HepG2 (cell line): ENCODE data around the gene NOTCH3. TPM values are rescaled to one million over a fixed set of nuclear protein-coding genes. Genes with fewer than 3 reads are reported as not detected.

ENCODE experiments used
- ATF1 ChIP-seq: IDR thresholded peaks from 2 replicates; pipeline ENCODE4 v1.6.1; 2016; ENCODE audit warnings: mild to moderate bottlenecking, control low read depth
- CENPT ChIP-seq: sonication (generic); formaldehyde crosslinking; IDR thresholded peaks from 2 replicates; pipeline ENCODE4 v1.8.0; 2022; ENCODE audit warnings: low read depth, mild to moderate bottlenecking, moderate library complexity, missing genetic modification reagents
- E2F5 ChIP-seq: sonication (generic); formaldehyde crosslinking; conservative IDR thresholded peaks from 2 replicates; pipeline ENCODE4 v1.4.0; 2020; ENCODE audit warnings: missing genetic modification reagents
- GPN1 ChIP-seq: sonication (generic); formaldehyde crosslinking; IDR thresholded peaks from 2 replicates; pipeline ENCODE4 v1.5.1; 2020; ENCODE audit warnings: missing genetic modification reagents, borderline replicate concordance
- HIC2 ChIP-seq: sonication (generic); formaldehyde crosslinking; IDR thresholded peaks from 2 replicates; pipeline ENCODE4 v1.9.0; 2022; ENCODE audit warnings: low read depth, missing genetic modification reagents
- LCORL ChIP-seq, 2 experiments: fragments of 450-650 bp in 1 of 2; sonication (generic) in 1 of 2; formaldehyde crosslinking in 1 of 2; IDR thresholded peaks; 2 replicates each; pipeline versions ENCODE4 v1.5.0 to v1.6.1; 2017 to 2020; ENCODE audit warnings: antibody characterized with exemption in 1 of 2, missing genetic modification reagents in 1 of 2
- MAF1 ChIP-seq: sonication (generic); formaldehyde crosslinking; IDR thresholded peaks from 2 replicates; pipeline ENCODE4 v1.5.0; 2020; ENCODE audit warnings: missing genetic modification reagents, borderline replicate concordance
- MEIS2 ChIP-seq: sonication (generic); formaldehyde crosslinking; IDR thresholded peaks from 2 replicates; pipeline ENCODE4 v1.9.0; 2021; ENCODE audit warnings: mild to moderate bottlenecking, missing genetic modification reagents
- ONECUT2 ChIP-seq: sonication (generic); formaldehyde crosslinking; IDR thresholded peaks from 2 replicates; pipeline ENCODE4 v1.4.0; 2020; ENCODE audit warnings: missing genetic modification reagents
- PBX3 ChIP-seq: sonication (generic); formaldehyde crosslinking; IDR thresholded peaks from 2 replicates; pipeline ENCODE4 v1.8.1; 2023; ENCODE audit warnings: missing genetic modification reagents, inconsistent platforms, borderline replicate concordance
- POLR2AphosphoS5 ChIP-seq: IDR thresholded peaks from 2 replicates; pipeline ENCODE4 v1.6.1; 2012; ENCODE audit warnings: low read depth, low read length
- PRMT3 ChIP-seq: sonication (generic); formaldehyde crosslinking; IDR thresholded peaks from 2 replicates; pipeline ENCODE4 v1.8.1; 2022; ENCODE audit warnings: low read depth, mild to moderate bottlenecking, moderate library complexity, missing genetic modification reagents, borderline replicate concordance
- RCOR2 ChIP-seq: IDR thresholded peaks from 2 replicates; pipeline ENCODE4 v1.6.1; 2016; ENCODE audit warnings: missing biosample characterization, missing genetic modification reagents
- SETDB1 ChIP-seq: sonication (generic); formaldehyde crosslinking; IDR thresholded peaks from 2 replicates; pipeline ENCODE4 v1.5.1; 2020; ENCODE audit warnings: missing genetic modification reagents, mild to moderate bottlenecking, borderline replicate concordance
- SMARCE1 ChIP-seq: fragments of 450-650 bp; IDR thresholded peaks from 2 replicates; pipeline ENCODE4 v1.6.1; 2017; ENCODE audit warnings: borderline replicate concordance
- STAG1 ChIP-seq: sonication (generic); formaldehyde crosslinking; IDR thresholded peaks from 2 replicates; pipeline ENCODE4 v1.4.0; 2020; ENCODE audit warnings: missing genetic modification reagents
- ZNF205 ChIP-seq: IDR thresholded peaks from 2 replicates; pipeline ENCODE4 v1.6.1; 2018; ENCODE audit warnings: missing biosample characterization, missing genetic modification reagents
- ZNF224 ChIP-seq: sonication (generic); formaldehyde crosslinking; IDR thresholded peaks from 2 replicates; pipeline ENCODE4 v1.5.0; 2020; ENCODE audit warnings: mild to moderate bottlenecking, missing genetic modification reagents
- ZNF235 ChIP-seq: sonication (generic); formaldehyde crosslinking; IDR thresholded peaks from 2 replicates; pipeline ENCODE4 v1.8.1; 2023; ENCODE audit warnings: mild to moderate bottlenecking, missing genetic modification reagents, borderline replicate concordance
- ZNF274 ChIP-seq: sonication (generic); formaldehyde crosslinking; IDR thresholded peaks from 2 replicates; pipeline ENCODE4 v1.5.1; 2020; ENCODE audit warnings: mild to moderate bottlenecking, missing genetic modification reagents
- ZNF281 ChIP-seq: sonication (generic); formaldehyde crosslinking; IDR thresholded peaks from 2 replicates; pipeline ENCODE4 v1.4.0; 2020; ENCODE audit warnings: missing genetic modification reagents, borderline replicate concordance
- ZNF740 ChIP-seq: sonication (generic); formaldehyde crosslinking; IDR thresholded peaks from 2 replicates; pipeline ENCODE4 v1.4.0; 2020; ENCODE audit warnings: missing genetic modification reagents
- ZNF784 ChIP-seq: sonication (generic); formaldehyde crosslinking; IDR thresholded peaks from 2 replicates; pipeline ENCODE4 v1.5.1; 2020; ENCODE audit warnings: missing genetic modification reagents, mild to moderate bottlenecking, borderline replicate concordance
- polyA plus RNA-seq, 8 experiments: library from polyadenylated mRNA; depleted of rRNA in 3 of 8; stranded (reverse) in 7 of 8; unstranded in 1 of 8; fragments of >200 nt; fragmentation: Illumina TruSeq in 4 of 8; extraction: Trizol in 4 of 8; gene quantifications; 2 replicates each; pipeline versions ENCODE4 v1.2.1 to v1.2.3, GENCODE V29; 2011 to 2016; ENCODE audit warnings: low read depth in 4 of 8, missing spikeins in 1 of 8, mixed read lengths in 1 of 8; ENCODE audit not compliant: insufficient read depth in 1 of 8
- total RNA-seq, 5 experiments: library from RNA; depleted of rRNA; stranded (reverse); fragments of >200 nt; fragmentation: Illumina TruSeq; extraction: Trizol; gene quantifications; 2 replicates each; pipeline ENCODE4 v1.2.3, GENCODE V29; 2016; ENCODE audit warnings: low read depth in 1 of 5

The NOTCH3 gene
- total and polyA plus RNA-seq, 2 of the 13 experiments (the other 11 are each of a cell fraction or from before 2014, with no cell fraction given): 0.09 to 0.28 TPM

GRCh38 chr19:15124572-15125231, 76.1 kb downstream of the NOTCH3 start (continued):
- TF ChIP-seq E2F5: no peak
- TF ChIP-seq ZNF235 (CRISPR knock-in tag): no peak
- no peak for TF ChIP-seq ONECUT2
- TF ChIP-seq POLR2AphosphoS5: no peak
- no peak for TF ChIP-seq CENPT (CRISPR knock-in tag)
- TF ChIP-seq MEIS2: no peak
- no peak for TF ChIP-seq HIC2 (CRISPR knock-in tag)
- no peak for TF ChIP-seq ZNF740 (CRISPR knock-in tag)
- no peak for TF ChIP-seq LCORL (IDR thresholded peaks at IDR 0.05)
- no peak for TF ChIP-seq LCORL (CRISPR knock-in tag; IDR thresholded peaks at IDR 0.05)
- TF ChIP-seq MAF1 (CRISPR knock-in tag): no peak
- TF ChIP-seq ZNF281: no peak
- TF ChIP-seq ATF1 (CRISPR knock-in tag): no peak
- TF ChIP-seq STAG1 (CRISPR knock-in tag): no peak
- no peak for TF ChIP-seq SMARCE1
- TF ChIP-seq ZNF784 (CRISPR knock-in tag): no peak; the same call in 1 of the 2 replicates
- no peak for TF ChIP-seq PRMT3 (CRISPR knock-in tag)
- no peak for TF ChIP-seq ZNF274 (CRISPR knock-in tag)
- TF ChIP-seq PBX3: no peak
- TF ChIP-seq RCOR2 (CRISPR knock-in tag): no peak
- no peak for TF ChIP-seq ZNF205 (CRISPR knock-in tag)
- no peak for TF ChIP-seq GPN1 (CRISPR knock-in tag)
- no peak for TF ChIP-seq SETDB1 (CRISPR knock-in tag)
- TF ChIP-seq ZNF224 (CRISPR knock-in tag): no peak
